ENCODE results near the gene SH3BP4. TPM values are rescaled to one million over a fixed set of nuclear protein-coding genes. Genes with fewer than 3 reads are reported as not detected.

SH3BP4 gene
- total and polyA plus RNA-seq, 2 donors (not counting 1 experiment from before 2014, with no cell fraction given): 1.00 to 1.3 TPM

GRCh38 chr2:235041918-235042575 lies 90.2 kb downstream of the SH3BP4 start:
- intact Hi-C loops (cut with micrococcal nuclease): loop anchor here (10.0 kb wide), 2 partner anchors 87 to 1177 kb away; partner anchors contain the start of genes MSL3B and SH3BP4
- ATAC-seq (ENCODE audit: low read depth) (no peak), DNase-seq (no peak)
- H3K79me2 ChIP-seq (ENCODE audit: control insufficient read depth, insufficient read depth, low read length): no peaks in the 10 kb centered on the region
- no peak overlapping the region for H3K27ac ChIP-seq (ENCODE audit: low read length in 2 of 2)
- POLR2A ChIA-PET: no interaction called here
- no peak overlapping the region for H3K9ac ChIP-seq (ENCODE audit: low read length)
- H2AFZ ChIP-seq (ENCODE audit: insufficient read depth, low read depth, low read length, poor library complexity, severe bottlenecking): no peak overlapping the region
- Mint-ChIP-seq H3K4me1 (peaks cover 36% of the 10 kb centered on the region), H3K9me3 (ENCODE audit: insufficient read depth) (no peaks in the 10 kb centered on the region), H3K27me3 (no peaks in the 10 kb centered on the region), H3K4me3 (no peak overlapping the region), H3K27ac (no peak overlapping the region)
- CTCF ChIA-PET: no interaction called here
- H3K4me2 ChIP-seq (replicated peaks; ENCODE audit: low read depth, low read length, poor library complexity, severe bottlenecking): no peak overlapping the region
- H3K36me3 ChIP-seq (replicated peaks in 1 of 2; ENCODE audit: control extremely low read depth in 1 of 2, control insufficient read depth in 1 of 2, extremely low read depth in 1 of 2, insufficient read depth in 2 of 2, low read length in 1 of 2): no peaks in the 10 kb centered on the region
- no peak for TF ChIP-seq CTCF (IDR thresholded peaks at IDR 0.05)
- no peak for TF ChIP-seq EZH2 (IDR thresholded peaks at IDR 0.05; ENCODE audit: borderline replicate concordance, insufficient read depth, low read depth, low read length, poor library complexity, severe bottlenecking)
- H4K20me1 ChIP-seq (ENCODE audit: control insufficient read depth, insufficient read depth, low read length, poor library complexity, severe bottlenecking): no peaks in the 10 kb centered on the region
- peaks cover 0 to 20% (median 0%) of the 10 kb centered on the region in 3 donors for H3K9me3 ChIP-seq (ENCODE audit: control extremely low read depth in 1 of 3, control insufficient read depth in 2 of 3, insufficient read depth in 1 of 3, low read length in 2 of 3)
- H3K4me3 ChIP-seq (ENCODE audit: control extremely low read depth in 1 of 5, extremely low read depth in 1 of 5, insufficient read depth in 1 of 5, low read depth in 2 of 5, low read length in 4 of 5): no peak overlapping the region
- H3K27me3 ChIP-seq (replicated peaks in 1 of 4; ENCODE audit: control extremely low read depth in 1 of 4, control insufficient read depth in 3 of 4, insufficient read depth in 4 of 4, low read length in 3 of 4): no peaks in the 10 kb centered on the region
- H3K4me1 ChIP-seq (ENCODE audit: control insufficient read depth in 2 of 2, insufficient read depth in 2 of 2, low read length in 2 of 2): peaks cover 36 to 39% of the 10 kb centered on the region in 2 donors
- WGBS (ENCODE audit: insufficient coverage): 94% methylated on average over 25 of the region's 25 CpGs
